Stimulated activated CD4-positive, alpha-beta T cell treated with anti-CD3 and anti-CD28 coated beads, Interleukin-12 subunit alpha, Interleukin-12 subunit beta, amount 100 ng/mL, for 48 hours (primary cell): ENCODE results near the gene USP33.
A peak's percentile ranks its signal among the peaks of the same experiment; 100 is the strongest.
"Not testable (repeated sequence)": the region's sequence is repeated elsewhere in the genome, so short reads cannot be mapped to it uniquely, and the experiment has no call there.

Experiments
- DNase-seq, 3 donors: peaks; one replicate each; pipeline ENCODE4 v3.0.0-alpha.2; 2020; ENCODE audit warnings: low read depth in 2 of 3, low spot score in 1 of 3

Gene USP33

GRCh38 chr1:77741316-77741715 lies 18.3 kb downstream of the USP33 start:
- DNase-seq, result no peak

- DNase-seq, result no peak
These were observed 20.4 kb downstream of the USP33 start for GRCh38 chr1:77739235-77739634.

GRCh38 chr1:77732090-77732489 lies 27.6 kb downstream of the USP33 start:
- no peak for DNase-seq

- no peak for DNase-seq
These were observed 33.9 kb downstream of the USP33 start for GRCh38 chr1:77725706-77726105.

GRCh38 chr1:77718181-77718580 lies 41.5 kb downstream of the USP33 start:
- no peak for DNase-seq

- DNase-seq, result no peak
These were observed 43.6 kb downstream of the USP33 start for GRCh38 chr1:77716065-77716464.

- DNase-seq, result no peak
These were observed 49.9 kb downstream of the USP33 start for GRCh38 chr1:77709727-77710126.

- no peak for DNase-seq
These were observed 53.3 kb downstream of the USP33 start for GRCh38 chr1:77706321-77706720.

- DNase-seq, result no peak
These were observed 54.9 kb downstream of the USP33 start for GRCh38 chr1:77704736-77705135.

- DNase-seq, result not testable (repeated sequence)
These were observed 60.0 kb downstream of the USP33 start for GRCh38 chr1:77699673-77700072.

- DNase-seq, result no peak
These were observed 62.2 kb downstream of the USP33 start for GRCh38 chr1:77697441-77697840.

GRCh38 chr1:77688939-77689338 lies 70.7 kb downstream of the USP33 start:
- no peak for DNase-seq

- no peak for DNase-seq
These were observed 72.1 kb downstream of the USP33 start for GRCh38 chr1:77687519-77687906.

GRCh38 chr1:77686796-77687518 lies 72.7 kb downstream of the USP33 start:
- no peak for DNase-seq

GRCh38 chr1:77683160-77684148 lies 76.2 kb downstream of the USP33 start:
- peak; percentile 78 to 90 (median 89) for DNase-seq

GRCh38 chr1:77682460-77683159 lies 77.0 kb downstream of the USP33 start, which contains the start of gene ZZZ3:
Gene ZZZ3 (minus strand): TSS chr1:77682658. CDS start chr1:77633354, 49,304 bp downstream.
- peak; percentile 81 to 85 (median 83) for DNase-seq

GRCh38 chr1:77680173-77680572 lies 79.5 kb downstream of the USP33 start:
- no peak for DNase-seq

GRCh38 chr1:77678660-77679610 lies 80.7 kb downstream of the USP33 start:
- no peak for DNase-seq

- not testable (repeated sequence) for DNase-seq
These were observed 84.8 kb downstream of the USP33 start for GRCh38 chr1:77674807-77675206.

- DNase-seq, result no peak
These were observed 85.8 kb downstream of the USP33 start for GRCh38 chr1:77673716-77674355.
